HG02943 (cell line): ENCODE data around the gene DIPK2A.

Experiments used
- ATAC-seq: cut with Tn5 transposase; IDR thresholded peaks from one replicate; pipeline ENCODE4 v1.9.1; 2021; ENCODE audit warnings: mild to moderate bottlenecking, low read depth, moderate library complexity; ENCODE audit not compliant: unreplicated experiment

Gene DIPK2A

DNA sequence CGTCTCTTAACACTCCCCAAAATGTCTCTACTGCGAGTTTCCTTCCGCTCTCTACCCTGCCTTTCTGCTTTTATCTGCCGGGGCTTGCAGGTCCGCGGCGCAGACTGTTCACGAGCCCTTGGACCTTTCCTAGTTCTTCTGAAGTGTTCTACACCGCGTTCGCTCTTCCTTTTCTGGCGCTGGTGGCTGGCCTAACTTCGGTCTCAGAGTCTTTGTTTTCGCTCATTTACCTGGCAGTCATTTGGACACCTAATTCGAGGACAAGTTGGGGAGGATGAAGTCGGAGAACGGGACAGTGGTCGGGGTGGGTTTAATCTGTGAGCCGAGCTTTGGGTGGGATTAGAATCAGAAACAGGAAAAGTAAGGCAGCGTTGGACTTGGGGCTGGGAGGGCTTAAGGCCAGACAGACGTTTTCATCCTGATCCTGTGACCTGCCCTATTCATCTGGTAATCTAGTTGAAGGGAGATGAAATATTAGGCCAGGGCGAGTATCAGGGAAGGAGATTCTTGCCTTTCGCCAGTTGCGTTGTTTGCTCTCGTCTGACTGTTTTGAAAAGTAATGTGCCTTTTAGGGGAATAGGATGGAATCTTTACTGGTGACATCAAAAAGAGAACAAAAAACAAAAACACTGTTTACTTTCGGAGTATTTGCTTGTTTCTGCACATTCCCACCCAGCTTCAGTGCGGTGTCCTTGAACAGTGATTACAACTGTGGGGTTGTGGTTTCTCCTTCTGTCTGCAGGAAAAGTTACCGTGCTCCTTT lies 1.8 kb downstream of the DIPK2A start:
- no peak for ATAC-seq

DNA sequence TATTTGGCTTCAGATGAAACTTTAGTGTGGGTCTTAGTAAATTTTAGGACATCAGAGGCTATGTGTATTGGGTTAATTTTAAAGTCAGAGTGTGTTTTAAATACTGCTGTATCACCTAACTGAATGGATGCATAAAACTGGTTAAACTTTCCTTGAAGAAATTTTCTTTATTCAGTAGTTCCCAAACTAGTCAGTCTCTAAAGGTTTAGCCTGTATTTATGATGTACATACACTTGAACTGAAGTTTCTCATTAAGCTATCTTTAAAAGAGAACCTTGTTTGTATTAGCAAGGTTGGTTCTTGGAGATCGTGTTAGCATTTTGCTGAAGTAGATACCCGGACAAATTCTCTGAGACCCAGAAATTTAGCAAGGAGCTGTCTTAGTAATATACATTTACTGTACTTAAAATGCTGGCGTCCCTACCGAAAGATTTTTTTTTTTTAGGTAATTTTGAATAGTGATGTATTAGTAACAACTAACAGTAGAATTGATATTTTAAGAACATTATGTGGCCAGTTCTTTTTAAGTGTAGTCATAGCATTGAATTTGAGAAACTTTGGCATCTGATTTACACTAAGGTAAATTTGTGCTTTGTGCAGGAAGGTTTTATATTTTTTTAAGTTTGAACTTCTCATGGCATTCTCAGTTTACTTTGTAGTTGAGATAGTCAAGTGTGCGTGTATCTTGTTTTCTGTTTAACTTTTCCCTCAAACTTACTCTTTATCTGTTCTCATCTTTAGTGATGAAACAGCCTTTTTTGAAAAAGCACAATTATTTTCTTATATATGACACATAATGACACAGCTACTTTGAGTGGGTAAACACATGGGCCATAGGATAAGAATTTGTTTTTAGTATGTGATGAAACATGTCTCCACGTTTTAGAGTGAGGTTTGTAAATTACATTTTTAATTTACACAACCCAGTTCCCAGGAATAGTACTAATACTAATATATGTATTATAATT lies 2.9 kb downstream of the DIPK2A start:
- ATAC-seq: no peak

DNA sequence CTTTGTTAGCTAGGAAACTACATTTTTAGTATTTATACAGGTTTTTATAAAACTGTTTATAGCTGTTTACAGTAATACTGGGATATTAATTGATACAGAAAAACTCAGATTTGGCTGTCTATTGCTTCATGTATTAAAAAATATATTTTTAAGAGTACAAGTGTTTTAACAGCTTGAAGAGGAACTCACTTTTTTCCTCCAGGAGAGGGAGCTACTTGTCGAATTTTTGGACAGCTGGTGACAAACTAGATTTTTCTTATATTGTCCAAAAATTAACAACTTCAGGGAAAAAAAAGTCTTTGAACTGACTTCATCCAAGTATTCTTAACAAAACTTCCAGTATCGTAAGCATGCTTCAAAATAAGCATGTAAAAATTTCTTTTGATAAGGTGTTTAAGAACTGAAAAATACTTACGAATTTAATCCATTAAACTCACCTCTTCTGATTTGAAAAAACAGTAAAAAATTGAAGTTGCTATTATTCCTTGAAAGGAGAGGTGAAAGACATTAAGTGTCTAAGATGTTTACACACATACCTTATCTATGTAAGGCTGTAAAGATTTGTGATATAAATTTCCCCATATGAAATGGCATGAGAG lies 4.0 kb downstream of the DIPK2A start:
- ATAC-seq: no peak

DNA sequence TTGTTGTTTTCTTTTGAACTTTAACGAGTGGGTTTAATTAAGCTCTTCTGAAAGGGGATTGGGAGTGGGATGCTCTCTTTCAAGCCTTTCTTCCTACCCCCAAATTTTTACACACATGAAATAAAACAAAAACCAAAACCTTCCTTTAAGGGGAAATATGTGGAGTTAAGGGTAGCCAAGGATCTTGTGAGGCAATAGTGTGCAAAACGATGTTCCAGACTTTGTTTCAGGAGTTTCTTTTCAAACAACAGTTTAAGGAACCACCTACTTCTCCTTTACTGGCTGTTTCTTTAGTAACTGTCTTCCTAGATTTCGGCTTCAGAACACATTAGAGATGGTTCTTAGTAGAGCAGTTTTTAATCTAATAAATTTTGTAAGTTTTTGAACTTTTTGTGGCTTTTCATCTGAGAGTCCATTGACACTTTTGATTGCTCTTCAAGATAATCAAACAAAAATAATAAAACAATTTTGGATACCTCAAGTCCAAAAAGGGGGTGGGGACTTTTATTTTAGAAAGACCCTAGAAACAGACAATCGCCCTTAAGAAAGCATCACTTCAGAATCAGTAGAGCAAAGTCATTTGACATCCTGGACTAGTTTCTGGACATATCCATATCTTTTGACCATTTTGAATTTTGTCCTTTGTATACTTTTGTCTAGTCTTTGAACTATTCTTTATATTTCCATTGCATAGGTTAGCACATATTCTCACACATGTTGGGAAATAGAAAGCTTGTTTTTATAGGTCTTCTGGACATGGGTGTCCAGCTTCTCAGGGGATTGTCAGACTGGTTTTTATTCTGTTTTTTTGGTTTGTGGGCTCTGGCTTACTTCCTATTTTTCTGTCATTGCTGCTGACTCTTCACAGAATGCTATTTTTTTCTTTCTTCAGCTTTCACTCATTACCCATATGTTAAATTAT lies 6.0 kb downstream of the DIPK2A start:
- no peak for ATAC-seq

DNA sequence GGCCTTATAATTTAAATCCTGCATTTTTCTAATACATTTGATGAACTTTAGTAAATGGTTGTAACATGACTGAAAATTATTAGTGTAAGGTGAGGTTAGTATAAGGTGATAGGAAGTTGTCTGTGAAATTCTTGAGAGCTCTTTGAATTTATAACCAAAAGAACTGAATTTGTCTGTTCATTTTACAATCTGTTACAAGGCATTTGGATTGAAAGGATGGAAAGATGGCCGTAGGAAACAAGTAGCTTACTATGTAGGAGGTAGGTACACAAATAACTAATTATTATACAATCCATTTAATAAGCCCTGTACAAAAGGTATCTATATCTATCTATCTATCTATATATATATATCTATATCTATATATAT lies 6.6 kb downstream of the DIPK2A start:
- no peak for ATAC-seq

DNA sequence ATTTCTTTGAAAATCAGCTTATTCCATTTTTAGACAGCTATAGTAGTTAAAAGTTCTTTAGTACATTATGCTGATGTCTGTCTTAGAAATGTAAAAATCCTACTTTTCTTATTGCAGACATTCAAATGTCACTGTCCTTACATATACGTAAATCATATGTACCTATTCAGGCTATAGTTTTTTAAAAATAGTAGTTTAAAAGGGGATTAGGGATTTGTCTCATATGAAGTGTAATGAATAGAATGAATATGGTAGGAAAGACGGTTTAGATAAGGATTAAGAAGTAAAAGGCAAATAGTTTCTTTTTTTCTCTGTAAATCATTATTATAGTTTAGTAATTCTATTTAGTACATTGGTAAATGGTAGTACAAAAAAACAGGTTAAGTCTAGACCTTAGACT lies 7.4 kb downstream of the DIPK2A start:
- ATAC-seq: no peak

DNA sequence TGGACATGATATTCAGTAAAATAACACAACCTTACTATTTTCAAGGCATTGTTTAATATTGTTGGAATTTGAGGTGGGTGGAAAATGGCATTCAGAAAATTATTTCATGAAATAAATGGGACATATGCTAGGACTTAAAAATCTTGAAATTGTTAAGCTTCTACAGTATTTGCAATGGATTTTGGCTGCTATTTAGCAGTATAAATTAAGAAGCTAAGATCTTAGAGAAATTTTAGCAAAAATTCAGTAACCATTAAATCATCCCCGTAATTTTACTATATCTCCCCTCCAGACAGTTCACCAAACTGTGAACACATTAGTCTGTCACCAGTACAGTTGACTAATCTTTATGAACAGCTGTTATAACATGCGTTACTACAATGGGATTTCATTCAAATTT lies 8.2 kb downstream of the DIPK2A start:
- no peak for ATAC-seq

DNA sequence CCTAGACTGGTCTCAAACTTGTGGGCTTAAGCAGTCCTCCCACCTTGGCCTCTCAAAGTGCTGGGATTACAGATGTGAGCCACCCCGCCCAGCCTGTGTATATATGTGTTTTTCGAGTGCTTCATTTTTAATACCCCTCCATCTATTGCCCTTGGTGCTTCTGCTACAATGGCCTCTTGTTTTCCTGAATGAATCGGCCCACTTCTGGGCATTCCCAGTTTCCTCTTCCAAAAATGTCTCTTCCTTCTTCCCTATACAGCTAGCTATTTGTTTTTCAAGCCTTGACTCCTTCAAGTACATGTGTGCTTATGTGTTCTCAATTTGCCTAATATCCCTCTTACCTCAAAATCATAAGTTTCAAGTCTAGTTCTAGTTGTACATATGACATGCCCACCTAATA lies 16.7 kb downstream of the DIPK2A start:
- no peak for ATAC-seq

DNA sequence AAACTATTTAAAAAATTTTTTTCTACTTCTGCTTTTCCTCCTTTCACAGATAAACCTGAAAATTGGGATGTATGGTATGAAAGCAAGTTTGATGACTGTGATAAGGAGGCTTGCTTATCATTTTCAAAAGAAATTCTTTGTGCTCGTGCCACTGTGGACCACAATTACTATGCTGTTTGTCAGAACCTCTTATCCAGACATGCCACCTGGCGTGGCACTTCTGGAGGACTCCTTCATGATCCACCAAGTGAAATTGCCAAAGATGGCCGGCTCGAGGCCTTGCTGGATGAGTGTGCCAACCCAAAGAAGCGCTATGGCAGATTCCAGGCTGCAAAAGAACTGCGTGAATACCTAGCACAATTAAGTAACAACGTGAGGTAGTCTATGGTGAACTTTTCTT lies 17.8 kb downstream of the DIPK2A start:
- no peak for ATAC-seq

DNA sequence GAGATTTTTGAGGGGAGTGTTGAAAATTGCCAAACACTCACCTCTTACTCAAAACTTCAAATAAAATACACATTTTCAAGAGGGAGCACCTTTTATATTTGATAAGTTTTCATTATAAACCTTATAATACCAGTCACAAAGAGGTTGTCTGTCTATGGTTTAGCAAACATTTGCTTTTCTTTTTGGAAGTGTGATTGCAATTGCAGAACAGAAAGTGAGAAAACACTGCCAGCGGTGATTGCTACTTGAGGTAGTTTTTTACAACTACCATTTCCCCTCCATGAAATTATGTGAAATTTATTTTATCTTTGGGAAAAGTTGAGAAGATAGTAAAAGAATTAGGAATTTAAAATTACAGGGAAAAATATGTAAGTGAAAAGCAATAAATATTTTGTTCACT lies 20.1 kb downstream of the DIPK2A start:
- no peak for ATAC-seq

DNA sequence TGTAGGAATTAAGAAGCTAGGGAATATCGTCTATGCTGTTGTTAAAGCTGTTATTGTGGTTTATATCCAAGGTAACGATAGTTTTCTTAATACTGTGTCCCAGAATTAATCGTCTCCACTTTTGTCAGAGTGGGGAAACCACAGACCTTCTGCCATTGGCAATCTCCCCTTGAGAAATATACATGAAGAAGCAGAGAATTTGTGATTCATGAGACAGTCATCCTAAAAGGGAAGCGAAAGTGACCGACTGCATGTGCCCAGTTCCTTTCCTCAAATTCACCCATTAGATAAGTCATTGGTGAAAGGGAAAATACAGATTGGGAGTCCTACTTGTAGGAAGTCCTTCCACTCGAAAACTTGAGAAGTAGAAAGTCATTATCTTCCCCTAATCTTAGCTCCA lies 26.6 kb downstream of the DIPK2A start:
- no peak for ATAC-seq

DNA sequence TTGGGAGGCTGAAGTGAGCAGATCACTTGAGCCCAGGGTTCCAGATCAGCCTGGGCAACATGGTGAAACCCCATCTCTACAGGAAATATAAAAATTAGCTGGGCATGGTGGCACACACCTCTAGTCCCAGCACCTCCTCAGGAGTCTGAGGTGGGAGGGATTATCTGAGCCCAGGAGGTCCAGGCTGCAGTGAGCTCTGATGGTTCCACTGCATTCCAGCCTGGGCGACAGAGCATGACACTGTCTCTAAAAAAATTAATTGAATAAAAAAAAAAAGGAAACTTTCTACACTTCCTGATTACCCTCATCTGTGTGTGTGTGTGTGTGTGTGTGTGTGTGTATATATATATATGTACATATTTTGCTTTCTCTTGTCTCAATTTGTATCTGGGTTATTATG lies 31.4 kb downstream of the DIPK2A start:
- no peak for ATAC-seq

DNA sequence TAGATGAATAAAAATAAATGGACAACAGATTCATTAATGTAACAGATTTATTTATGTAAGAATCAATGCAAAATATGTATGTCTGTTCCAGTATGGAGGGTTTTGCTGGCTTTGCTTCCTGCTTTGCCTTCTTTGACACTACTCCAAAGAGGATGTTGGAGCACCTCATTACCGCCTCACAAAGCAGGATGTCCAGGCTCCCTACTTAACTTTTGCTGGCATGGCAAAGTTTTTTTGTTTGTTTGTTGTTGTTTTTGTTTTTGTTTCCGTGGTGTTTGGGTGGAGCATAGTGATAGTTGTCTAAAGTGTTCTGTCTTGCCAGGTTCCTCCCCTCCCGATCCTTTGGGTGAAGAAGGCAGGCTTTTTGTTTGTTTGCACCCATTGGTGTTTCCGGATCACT lies 38.7 kb downstream of the DIPK2A start:
- no peak for ATAC-seq

DNA sequence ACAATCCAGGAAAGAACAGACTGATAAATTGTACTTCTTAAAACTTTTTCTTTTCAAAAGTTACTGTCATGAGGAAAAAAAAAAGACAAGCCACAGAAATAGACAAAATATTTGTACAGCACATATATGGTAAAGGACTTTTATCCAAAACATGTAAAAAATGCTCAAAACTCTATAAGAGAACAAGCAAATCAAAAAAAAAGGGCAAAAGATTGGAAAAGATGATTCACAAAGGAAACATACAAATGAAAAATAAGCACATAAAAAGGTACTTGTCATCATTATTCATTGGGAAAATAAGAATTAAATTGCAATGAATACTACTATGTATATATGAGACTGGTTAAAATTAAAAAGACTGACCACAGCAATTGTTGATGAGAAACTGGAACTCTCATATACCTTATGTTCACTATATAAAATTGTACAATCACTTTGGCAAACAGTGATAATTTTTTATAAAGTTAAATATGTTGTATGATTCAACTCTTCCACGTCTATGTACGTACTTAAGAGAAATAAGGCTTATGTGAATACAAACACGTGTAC lies 39.7 kb downstream of the DIPK2A start:
- no peak for ATAC-seq

DNA sequence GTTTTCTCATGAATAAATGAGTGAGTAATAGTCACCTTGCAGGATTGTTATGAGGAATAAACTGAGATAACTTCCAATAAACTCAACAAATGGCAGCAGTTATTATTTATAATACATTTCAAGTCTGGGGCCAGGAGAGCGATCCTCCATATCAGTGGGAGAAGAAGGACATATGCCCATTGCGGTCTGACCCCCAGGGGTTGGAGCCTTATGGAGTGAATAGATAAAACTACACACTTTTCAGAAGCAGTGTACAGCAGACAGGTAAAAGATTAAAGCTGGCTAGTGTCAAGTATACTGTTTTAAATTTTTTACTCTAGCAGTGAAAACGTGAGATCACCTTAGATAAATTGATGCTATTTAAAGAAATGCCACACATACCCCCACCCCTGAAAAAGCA lies 43.5 kb downstream of the DIPK2A start:
- no peak for ATAC-seq

DNA sequence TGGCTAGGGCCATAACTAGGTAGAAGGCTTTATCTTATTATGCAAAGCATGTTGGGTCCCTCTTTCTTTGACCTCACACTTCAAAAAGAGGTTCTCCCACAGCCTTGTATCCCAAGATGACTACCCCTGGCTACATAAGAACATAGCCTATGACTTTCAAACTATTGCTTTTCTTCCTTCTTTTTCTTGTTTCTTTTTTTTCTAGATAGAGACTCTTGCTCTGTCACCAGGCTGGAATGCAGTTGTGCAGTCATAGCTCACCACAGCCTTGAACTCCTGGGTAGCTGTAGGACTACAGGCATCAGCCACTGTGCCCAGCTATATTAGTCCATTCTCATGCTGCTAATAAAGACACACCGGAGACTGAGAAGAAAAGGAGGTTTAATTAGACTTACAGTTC lies 47.2 kb downstream of the DIPK2A start:
- no peak for ATAC-seq
